Measurements from ENCODE around the gene ZNF680. TPM values are rescaled to one million over a fixed set of nuclear protein-coding genes. Genes with fewer than 3 reads are reported as not detected.
"Not testable (repeated sequence)": the region's sequence is repeated elsewhere in the genome, so short reads cannot be mapped to it uniquely, and the experiment has no call there.

Gene ZNF680
- total RNA-seq, 2 experiments from 2014 or later = 48.4 to 62.6 TPM

DNA sequence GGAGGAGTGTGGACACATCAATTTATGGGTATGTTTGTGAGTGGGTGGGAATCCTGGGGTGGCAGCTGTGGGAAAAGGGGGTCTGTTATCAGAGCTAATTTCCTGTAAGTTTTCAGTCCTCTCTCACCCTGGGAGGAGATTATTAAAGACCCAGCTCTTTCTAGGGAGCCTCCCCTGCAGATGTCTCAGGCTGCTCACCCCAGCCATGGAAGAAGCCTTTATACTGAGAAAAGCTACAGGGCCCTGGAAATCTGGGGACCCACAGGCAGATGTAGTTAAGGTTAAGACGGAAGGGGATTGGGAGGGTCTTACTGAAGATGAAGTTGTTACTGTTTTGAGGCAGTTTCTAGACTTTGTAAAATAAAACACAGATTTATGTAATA is 4.6 kb downstream of the ZNF680 start:
- DNase-seq (ENCODE audit: low spot score) = peak; percentile 51
- intact Hi-C loops (cut with micrococcal nuclease; ENCODE audit: unreplicated experiment) = loop anchor here (2.0 to 5.0 kb wide), 3 partner anchors 129 to 349 kb away; no protein-coding TSS in a partner anchor
- no peak overlapping the region for H2AFZ ChIP-seq (ENCODE audit: low read length)
- no TSS peak for BruUV-seq (replicated peaks)
- ChIA-PET POLR2A (interaction anchor here (0.7 kb wide), 1 partner anchor 1068 kb away, joined by 4 read pairs; no protein-coding TSS in a partner anchor), CTCF (ENCODE audit: unreplicated experiment) (no interaction called here)
- H3K79me2 ChIP-seq (ENCODE audit: insufficient read depth, low read depth, low read length) = peaks cover 92% of the 10 kb centered on the region
- peaks cover 59% of the 10 kb centered on the region for H3K4me1 ChIP-seq (ENCODE audit: insufficient read depth, low read length, poor library complexity, severe bottlenecking)
- peak overlapping the region; percentile 77 for H3K4me3 ChIP-seq (ENCODE audit: low read depth, low read length, poor library complexity, severe bottlenecking)
- no peak for TF ChIP-seq EZH2phosphoT487 (IDR thresholded peaks at IDR 0.05; ENCODE audit: borderline replicate concordance, low read depth, low read length)
- TF ChIP-seq, protein P1, sequence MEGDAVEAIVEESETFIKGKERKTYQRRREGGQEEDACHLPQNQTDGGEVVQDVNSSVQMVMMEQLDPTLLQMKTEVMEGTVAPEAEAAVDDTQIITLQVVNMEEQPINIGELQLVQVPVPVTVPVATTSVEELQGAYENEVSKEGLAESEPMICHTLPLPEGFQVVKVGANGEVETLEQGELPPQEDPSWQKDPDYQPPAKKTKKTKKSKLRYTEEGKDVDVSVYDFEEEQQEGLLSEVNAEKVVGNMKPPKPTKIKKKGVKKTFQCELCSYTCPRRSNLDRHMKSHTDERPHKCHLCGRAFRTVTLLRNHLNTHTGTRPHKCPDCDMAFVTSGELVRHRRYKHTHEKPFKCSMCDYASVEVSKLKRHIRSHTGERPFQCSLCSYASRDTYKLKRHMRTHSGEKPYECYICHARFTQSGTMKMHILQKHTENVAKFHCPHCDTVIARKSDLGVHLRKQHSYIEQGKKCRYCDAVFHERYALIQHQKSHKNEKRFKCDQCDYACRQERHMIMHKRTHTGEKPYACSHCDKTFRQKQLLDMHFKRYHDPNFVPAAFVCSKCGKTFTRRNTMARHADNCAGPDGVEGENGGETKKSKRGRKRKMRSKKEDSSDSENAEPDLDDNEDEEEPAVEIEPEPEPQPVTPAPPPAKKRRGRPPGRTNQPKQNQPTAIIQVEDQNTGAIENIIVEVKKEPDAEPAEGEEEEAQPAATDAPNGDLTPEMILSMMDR (conservative IDR thresholded peaks at IDR 0.05; ENCODE audit: low read length) = no peak
- no peaks in the 10 kb centered on the region for H3K9me2 ChIP-seq (ENCODE audit: insufficient read depth, low read length)
- H3K27ac ChIP-seq (ENCODE audit: low read depth, low read length, poor library complexity, severe bottlenecking) = peak overlapping the region; percentile 98
- no peaks in the 10 kb centered on the region for H4K20me1 ChIP-seq (ENCODE audit: insufficient read depth, low read length)
- H3K36me3 ChIP-seq (ENCODE audit: insufficient read depth, low read length) = peaks cover 59% of the 10 kb centered on the region
- peak overlapping the region; percentile 76 for H3K4me2 ChIP-seq (ENCODE audit: low read length)
- peaks cover 19% of the 10 kb centered on the region for H3K9me3 ChIP-seq (ENCODE audit: low read length)

DNA sequence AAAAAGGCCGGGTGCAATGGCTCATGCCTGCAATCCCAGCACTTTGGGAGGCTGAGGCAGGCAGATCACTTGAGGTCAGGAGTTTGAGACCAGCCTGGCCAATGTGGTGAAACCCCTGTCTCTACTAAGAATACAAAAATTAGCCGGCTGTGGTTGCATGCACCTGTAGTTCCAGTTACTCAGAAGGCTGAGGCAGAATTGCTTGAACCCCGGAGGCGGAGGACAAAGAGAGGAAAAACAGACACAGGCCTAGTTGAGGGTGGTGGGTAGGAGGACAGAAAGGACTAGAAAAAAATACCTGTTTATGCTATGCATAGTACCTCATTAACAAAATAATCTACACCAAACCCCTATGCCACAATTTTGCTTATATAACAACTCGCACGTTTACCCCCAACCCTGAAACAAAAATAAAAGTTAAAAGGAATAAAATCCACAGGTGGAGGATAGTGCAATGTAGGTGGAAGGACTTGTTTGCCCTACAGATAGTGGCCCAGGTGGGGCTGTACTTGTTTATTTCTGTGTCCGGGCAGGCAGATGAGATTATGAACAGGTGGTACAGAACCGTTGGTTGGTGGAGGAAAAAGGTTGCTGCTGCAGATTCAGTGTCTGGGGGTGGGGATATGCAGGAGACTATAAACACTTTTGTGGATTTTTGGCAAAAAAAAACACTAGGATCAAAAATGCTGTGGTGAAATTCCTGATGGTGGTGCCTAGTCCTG is 5.1 kb downstream of the ZNF680 start:
- Histone ChIP-seq H3K27ac (ENCODE audit: low read depth, low read length, poor library complexity, severe bottlenecking) (peak overlapping the region; percentile 98), H4K20me1 (ENCODE audit: insufficient read depth, low read length) (no peaks in the 10 kb centered on the region), H3K79me2 (ENCODE audit: insufficient read depth, low read depth, low read length) (peaks cover 95% of the 10 kb centered on the region), H3K36me3 (ENCODE audit: insufficient read depth, low read length) (peaks cover 64% of the 10 kb centered on the region), H3K4me3 (ENCODE audit: low read depth, low read length, poor library complexity, severe bottlenecking) (peak overlapping the region; percentile 77), H3K9me2 (ENCODE audit: insufficient read depth, low read length) (no peaks in the 10 kb centered on the region), H2AFZ (ENCODE audit: low read length) (no peak overlapping the region), H3K9me3 (ENCODE audit: low read length) (peaks cover 19% of the 10 kb centered on the region), H3K4me2 (ENCODE audit: low read length) (peak overlapping the region; percentile 76), H3K4me1 (ENCODE audit: insufficient read depth, low read length, poor library complexity, severe bottlenecking) (peaks cover 59% of the 10 kb centered on the region)
- BruUV-seq (replicated peaks) = no TSS peak
- POLR2A ChIA-PET = interaction anchor here (0.7 kb wide), 1 partner anchor 1069 kb away, joined by 4 read pairs; no protein-coding TSS in a partner anchor
- CTCF ChIA-PET (ENCODE audit: unreplicated experiment) = no interaction called here
- TF ChIP-seq, protein P1 (conservative IDR thresholded peaks at IDR 0.05; ENCODE audit: low read length) = no peak
- TF ChIP-seq EZH2phosphoT487 (IDR thresholded peaks at IDR 0.05; ENCODE audit: borderline replicate concordance, low read depth, low read length) = no peak
- intact Hi-C loops (cut with micrococcal nuclease; ENCODE audit: unreplicated experiment) = loop anchor here (2.0 to 5.0 kb wide), 3 partner anchors 130 to 350 kb away; no protein-coding TSS in a partner anchor
- peak; percentile 87 for DNase-seq (ENCODE audit: low spot score)

DNA sequence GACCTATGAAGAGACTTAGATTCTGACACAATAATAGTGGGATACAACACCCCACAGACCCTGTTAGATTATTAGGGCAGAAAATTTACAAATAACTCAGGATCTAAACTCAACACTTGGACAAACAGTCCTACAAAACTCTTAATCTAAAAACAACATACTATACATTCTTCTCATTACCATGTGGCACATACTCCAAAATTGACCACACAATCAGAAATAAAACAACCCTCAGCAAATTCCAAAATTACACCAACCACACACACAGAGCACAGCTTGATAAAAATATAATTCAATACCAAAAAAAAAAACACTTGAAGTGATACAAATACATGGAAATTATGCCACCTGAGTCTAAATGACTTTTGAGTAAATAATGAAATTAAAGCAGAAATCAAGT is 7.8 kb downstream of the ZNF680 start:
- intact Hi-C loops (cut with micrococcal nuclease; ENCODE audit: unreplicated experiment) = loop anchor here (5.0 kb wide), 2 partner anchors 132 to 352 kb away; no protein-coding TSS in a partner anchor
- ChIA-PET CTCF (ENCODE audit: unreplicated experiment) (no interaction called here), POLR2A (interaction anchor here (0.8 to 1.4 kb wide), 4 partner anchors 11 to 248 kb away, joined by 3 to 7 read pairs (median 6); no protein-coding TSS in a partner anchor)
- Histone ChIP-seq H3K27ac (ENCODE audit: low read depth, low read length, poor library complexity, severe bottlenecking) (no peak overlapping the region), H3K4me3 (ENCODE audit: low read depth, low read length, poor library complexity, severe bottlenecking) (no peak overlapping the region), H2AFZ (ENCODE audit: low read length) (no peak overlapping the region), H3K4me1 (ENCODE audit: insufficient read depth, low read length, poor library complexity, severe bottlenecking) (peaks cover 44% of the 10 kb centered on the region), H4K20me1 (ENCODE audit: insufficient read depth, low read length) (no peaks in the 10 kb centered on the region), H3K4me2 (ENCODE audit: low read length) (no peak overlapping the region), H3K9me3 (ENCODE audit: low read length) (peaks cover 28% of the 10 kb centered on the region), H3K79me2 (ENCODE audit: insufficient read depth, low read depth, low read length) (peaks cover 96% of the 10 kb centered on the region), H3K9me2 (ENCODE audit: insufficient read depth, low read length) (no peaks in the 10 kb centered on the region), H3K36me3 (ENCODE audit: insufficient read depth, low read length) (peaks cover 77% of the 10 kb centered on the region)
- no TSS peak for BruUV-seq (replicated peaks)
- DNase-seq (ENCODE audit: low spot score) = no peak
- TF ChIP-seq, protein P1 (conservative IDR thresholded peaks at IDR 0.05; ENCODE audit: low read length) = no peak
- no peak for TF ChIP-seq EZH2phosphoT487 (IDR thresholded peaks at IDR 0.05; ENCODE audit: borderline replicate concordance, low read depth, low read length)

DNA sequence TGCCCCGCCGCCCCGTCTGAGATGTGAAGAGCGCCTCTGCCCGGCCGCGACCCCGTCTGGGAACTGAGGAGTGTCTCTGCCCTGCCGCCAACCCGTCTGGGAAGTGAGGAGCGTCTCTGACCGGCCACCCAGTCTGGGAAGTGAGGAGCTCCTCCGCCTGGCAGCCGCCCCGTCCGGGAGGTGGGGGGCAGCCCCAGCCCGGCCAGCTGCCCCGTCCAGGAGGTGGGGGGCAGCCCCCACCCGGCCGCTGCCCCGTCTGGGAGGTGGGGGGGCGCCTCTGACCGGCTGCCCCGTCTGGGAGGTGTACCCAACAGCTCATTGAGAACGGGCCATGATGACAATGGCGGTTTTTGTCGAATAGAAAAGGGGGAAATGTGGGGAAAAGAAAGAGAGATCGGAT is 8.7 kb downstream of the ZNF680 start:
- H2AFZ ChIP-seq (ENCODE audit: low read length); BruUV-seq (replicated peaks); H3K9me2 ChIP-seq (ENCODE audit: insufficient read depth, low read length); H4K20me1 ChIP-seq (ENCODE audit: insufficient read depth, low read length); H3K27ac ChIP-seq (ENCODE audit: low read depth, low read length, poor library complexity, severe bottlenecking); DNase-seq (ENCODE audit: low spot score); H3K4me3 ChIP-seq (ENCODE audit: low read depth, low read length, poor library complexity, severe bottlenecking); CTCF ChIA-PET (ENCODE audit: unreplicated experiment); H3K4me2 ChIP-seq (ENCODE audit: low read length): not testable (repeated sequence)
- POLR2A ChIA-PET = interaction anchor here (1.4 kb wide), 1 partner anchor 247 kb away, joined by 6 read pairs; no protein-coding TSS in a partner anchor
- H3K79me2 ChIP-seq (ENCODE audit: insufficient read depth, low read depth, low read length) = peaks cover 95% of the 10 kb centered on the region
- H3K9me3 ChIP-seq (ENCODE audit: low read length) = peaks cover 29% of the 10 kb centered on the region
- intact Hi-C loops (cut with micrococcal nuclease; ENCODE audit: unreplicated experiment) = loop anchor here (5.0 kb wide), 1 partner anchor 37 kb away; no protein-coding TSS in a partner anchor
- peaks cover 82% of the 10 kb centered on the region for H3K36me3 ChIP-seq (ENCODE audit: insufficient read depth, low read length)
- H3K4me1 ChIP-seq (ENCODE audit: insufficient read depth, low read length, poor library complexity, severe bottlenecking) = peaks cover 36% of the 10 kb centered on the region
